NCI-H748 (cell line): ENCODE measurements around the gene SLC35A3.

ENCODE experiments used
- DNase-seq: peaks from one replicate; lab custom pipeline; 2025; ENCODE audit not compliant: unreplicated experiment; lab: John Stamatoyannopoulos, UW

The SLC35A3 gene

DNA sequence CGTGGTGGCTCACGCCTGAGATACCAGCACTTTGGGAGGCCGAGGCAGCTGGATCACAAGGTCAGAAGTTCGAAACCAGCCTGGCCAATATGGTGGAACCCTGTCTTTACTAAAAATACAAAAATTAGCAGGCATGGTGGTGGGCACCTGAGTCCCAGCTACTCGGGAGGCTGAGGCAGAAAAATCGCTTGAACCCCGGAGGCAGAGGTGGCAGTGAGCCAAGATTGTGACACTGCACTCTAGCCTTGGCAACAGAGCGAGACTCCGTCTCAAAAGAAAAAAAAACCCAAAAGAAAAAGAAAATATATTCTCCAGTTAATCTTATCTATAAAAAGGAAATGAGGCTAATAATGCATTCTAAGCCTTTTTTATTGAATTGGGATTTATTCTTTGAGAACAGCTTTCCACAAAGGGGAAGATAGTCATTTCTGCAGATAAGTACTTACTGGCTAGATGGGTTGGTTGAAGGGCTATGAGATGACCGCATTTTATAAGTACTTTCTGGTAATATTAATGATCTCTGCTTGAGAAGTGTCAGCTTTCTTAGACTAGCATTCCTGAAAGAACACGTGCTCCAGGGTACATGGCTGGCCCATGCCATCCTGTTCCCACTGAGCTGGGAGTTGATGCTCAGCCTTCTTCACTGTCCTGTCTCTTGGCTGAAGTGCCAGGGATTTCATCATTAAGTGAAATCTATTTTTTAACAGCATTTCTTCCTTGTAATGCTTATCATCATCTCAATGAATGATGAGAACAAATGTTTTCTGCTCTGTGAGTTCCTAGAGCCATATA, 105.0 kb downstream of the SLC35A3 start:
- DNase-seq: no peak

DNA sequence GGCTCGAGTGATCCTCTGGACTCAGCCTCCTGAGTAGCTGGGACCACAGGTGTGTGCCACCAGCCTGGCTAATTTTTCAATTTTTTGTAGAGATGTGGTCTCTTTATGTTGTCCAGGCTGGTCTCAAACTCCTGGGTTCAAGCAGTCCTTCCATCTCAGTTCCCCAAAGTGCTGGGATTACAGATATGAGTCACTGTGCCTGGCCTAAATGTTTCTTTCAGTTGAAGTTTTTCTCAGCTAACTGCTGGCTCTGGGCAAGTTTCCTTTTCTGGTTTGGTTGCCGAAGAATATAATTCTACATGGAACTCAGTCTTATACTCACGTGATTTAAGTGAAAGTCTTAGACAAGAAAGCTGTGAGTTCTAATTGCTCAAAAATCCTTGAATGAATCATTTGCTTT, 106.0 kb downstream of the SLC35A3 start:
- DNase-seq: no peak

- DNase-seq: no peak
Observed at GRCh38 chr1:100076319-100076718, 106.5 kb downstream of the SLC35A3 start.

- DNase-seq: no peak
Observed at GRCh38 chr1:100076744-100077143, 106.9 kb downstream of the SLC35A3 start.

DNA sequence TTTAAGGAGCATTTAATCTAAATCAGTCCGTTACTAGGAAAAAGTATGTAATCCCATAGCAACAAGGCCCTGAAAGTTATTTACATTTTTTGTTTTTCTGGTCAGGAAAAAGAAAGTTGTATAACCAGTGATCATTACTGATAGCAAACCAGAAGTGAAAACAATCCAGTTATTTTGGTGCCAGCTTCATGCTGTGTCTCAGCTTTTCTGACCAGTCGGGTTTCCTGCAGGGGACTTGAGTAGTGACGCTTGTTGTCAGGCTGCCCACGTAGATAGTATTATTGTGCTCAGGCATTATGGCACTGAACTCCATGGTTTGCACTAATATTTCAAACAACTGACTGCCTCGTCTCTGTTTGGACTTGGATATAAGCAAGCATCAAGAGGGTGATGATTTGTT, 107.7 kb downstream of the SLC35A3 start:
- no peak for DNase-seq

DNA sequence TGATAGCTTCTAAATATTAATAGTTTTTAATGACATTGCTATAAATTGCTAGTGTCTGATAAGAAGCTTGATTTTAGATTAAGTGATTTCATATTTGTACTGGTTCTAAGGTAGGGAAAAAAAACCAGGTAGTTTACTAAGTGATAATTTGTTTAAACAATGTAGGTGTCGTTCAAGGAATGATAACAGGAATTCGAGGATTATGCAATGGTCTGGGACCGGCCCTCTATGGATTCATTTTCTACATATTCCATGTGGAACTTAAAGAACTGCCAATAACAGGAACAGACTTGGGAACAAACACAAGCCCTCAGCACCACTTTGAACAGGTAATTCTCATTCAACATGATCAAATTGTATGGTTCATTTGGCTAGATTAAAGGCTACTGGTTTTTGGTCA, 110.5 kb downstream of the SLC35A3 start:
- no peak for DNase-seq
